Activated T-cell treated with anti-CD3 and anti-CD28 coated beads, Interleukin-2, amount 50 U/mL, for 1 hour (primary cell): ENCODE measurements around the gene BRIP1.
A peak's percentile ranks its signal among the peaks of the same experiment; 100 is the strongest.
"Not testable (repeated sequence)": the region's sequence is repeated elsewhere in the genome, so short reads cannot be mapped to it uniquely, and the experiment has no call there.

Source experiments
- DNase-seq: peaks from one replicate; pipeline ENCODE4 v3.0.0-alpha.2; 2020

BRIP1 gene

DNA sequence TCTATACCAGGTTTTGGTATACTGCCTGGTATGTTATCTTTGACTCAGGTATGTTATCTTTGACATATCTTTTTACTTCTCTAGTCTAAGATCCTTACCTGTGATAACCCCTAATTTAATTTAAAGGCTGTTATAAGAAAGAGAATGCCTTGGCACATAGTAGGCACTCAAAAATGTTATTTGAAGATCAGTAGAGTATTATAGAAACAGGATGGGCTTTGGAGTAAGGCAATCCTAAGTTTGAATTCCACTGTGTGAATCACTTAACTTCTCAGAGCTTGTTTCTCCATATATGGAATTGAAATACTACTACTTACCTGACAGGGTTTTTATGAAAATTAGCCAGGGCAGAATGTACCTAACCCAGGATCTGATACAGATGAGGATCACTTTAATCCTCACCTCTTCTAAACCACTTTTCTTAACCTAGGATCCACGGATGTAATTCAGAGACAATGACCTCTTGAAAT lies 1.2 kb downstream of the BRIP1 start:
- DNase-seq = no peak

DNA sequence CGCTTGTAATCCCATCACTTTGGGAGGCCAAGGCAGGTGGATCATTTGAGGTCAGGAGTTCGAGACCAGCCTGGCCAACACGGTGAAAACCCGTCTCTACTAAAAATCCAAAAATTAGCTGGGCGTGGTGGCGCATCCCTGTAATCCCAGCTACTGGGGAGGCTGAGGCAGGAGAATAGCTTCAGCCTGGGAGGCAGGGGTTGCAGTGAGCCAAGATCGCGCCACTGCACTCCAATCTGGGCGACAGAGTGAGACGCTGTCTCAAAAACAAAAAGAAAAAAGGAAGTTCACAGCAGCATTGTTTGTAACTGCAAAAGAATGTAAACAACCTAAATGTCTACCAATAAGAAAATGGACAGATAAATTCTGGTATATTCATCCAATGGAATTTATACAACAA lies 2.9 kb downstream of the BRIP1 start:
- not testable (repeated sequence) for DNase-seq

DNA sequence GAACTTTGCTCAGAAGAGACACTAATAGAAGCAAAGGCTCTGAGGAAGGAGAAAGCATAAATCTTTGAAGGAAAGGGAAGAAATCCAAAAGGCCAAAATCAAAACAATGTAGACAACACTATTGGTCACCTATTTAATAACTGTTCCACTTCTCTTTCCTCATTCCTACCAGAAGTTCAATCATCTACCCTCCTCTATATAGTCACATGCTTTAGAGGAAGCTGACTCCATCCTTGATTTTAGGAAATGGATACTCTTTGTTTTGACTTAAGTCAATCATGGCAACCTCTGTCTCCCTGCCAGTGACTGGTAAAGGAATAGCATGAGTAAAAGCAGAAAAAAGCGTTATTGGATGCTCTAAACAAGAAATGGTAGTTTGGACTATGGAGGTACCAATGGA lies 7.3 kb downstream of the BRIP1 start:
- DNase-seq = no peak

DNA sequence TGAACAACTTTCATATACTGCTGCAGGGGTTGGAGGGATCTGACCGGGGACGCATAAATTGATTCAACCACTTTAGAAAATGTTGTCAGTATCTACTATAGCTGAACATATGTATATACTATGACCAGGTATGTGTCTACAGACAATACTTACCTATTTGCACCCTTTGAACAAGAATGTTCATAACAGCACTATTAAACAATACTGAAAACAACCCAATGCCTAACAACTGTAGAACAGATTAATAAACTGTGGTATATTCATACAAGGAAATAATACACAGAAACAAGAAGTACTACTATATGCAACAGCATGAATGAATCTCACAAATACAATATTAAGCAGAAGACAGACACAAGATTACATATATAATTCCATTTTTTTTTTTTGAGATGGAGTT lies 10.5 kb downstream of the BRIP1 start:
- DNase-seq = no peak

DNA sequence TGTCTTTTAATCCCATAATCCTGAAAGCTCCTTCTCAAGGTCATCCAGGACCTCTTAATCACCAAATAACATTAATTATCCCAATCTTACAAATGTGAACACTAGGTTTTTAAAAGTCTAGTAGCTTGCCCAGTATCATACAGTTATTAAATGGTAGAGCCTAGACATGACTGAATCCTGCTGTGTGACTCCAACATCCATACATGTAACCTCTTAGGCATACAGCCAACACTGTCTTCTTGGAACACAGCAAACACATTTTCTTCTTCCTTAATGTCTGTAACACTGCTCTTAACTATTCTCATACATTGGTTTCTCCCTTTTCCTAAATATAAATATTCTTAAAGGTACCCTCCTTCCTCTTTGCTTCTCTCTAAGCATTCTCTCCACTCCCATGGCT lies 13.7 kb downstream of the BRIP1 start:
- DNase-seq = no peak

DNA sequence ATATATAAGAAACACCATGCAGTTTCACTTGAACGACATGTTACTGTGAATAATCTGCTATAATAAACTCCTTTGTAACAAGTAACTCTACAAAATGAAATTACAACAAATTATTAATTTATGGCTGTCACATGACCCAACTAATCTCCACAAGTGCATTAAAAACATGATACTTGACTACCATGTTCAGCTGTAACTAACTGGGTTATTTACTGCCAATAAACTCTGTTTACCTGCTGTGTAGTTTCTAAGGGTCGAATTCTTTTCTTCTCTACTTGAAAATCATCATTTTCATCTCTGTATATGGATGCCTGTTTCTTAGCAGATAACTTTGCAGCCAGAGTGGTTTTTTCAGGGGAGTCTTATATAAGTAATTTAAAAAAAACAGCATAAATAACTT lies 14.4 kb downstream of the BRIP1 start:
- DNase-seq = no peak

DNA sequence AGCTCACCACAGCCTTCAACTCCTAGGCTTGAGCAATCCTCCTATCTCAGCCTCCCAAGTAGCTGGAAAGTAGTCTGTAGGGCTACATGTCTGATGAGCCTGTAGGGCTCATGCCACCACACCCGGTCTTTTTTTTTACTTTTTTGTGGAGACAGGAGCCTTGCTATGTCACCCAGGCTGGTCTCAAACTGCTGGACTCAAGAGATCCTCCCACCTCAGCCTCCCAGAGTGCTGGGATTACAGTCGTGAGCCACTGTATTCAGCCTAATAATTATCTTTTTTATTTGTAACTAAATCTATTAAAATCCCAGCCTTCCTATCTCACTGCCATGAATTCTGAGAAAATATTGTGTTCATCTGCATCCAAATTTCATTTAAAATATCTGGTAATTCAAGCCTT lies 15.1 kb downstream of the BRIP1 start:
- no peak for DNase-seq

DNA sequence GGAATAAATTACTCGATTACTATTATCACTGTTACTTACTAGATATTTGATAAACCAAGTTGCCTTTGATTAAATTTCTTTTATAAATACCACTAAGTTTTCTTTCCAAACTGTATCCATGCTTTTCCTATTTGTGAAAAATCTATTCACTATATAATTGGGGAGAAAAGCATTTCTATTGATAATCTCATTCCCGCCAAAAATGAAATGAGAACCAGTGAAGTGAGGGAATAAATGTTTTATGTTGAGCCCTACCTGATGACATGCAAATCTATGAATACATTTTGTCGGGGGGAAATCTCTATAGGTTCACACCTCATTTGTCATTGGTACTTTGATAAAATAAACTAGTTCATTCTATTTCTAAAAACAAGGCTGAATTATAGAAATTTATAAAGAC lies 15.7 kb downstream of the BRIP1 start:
- DNase-seq = no peak

DNA sequence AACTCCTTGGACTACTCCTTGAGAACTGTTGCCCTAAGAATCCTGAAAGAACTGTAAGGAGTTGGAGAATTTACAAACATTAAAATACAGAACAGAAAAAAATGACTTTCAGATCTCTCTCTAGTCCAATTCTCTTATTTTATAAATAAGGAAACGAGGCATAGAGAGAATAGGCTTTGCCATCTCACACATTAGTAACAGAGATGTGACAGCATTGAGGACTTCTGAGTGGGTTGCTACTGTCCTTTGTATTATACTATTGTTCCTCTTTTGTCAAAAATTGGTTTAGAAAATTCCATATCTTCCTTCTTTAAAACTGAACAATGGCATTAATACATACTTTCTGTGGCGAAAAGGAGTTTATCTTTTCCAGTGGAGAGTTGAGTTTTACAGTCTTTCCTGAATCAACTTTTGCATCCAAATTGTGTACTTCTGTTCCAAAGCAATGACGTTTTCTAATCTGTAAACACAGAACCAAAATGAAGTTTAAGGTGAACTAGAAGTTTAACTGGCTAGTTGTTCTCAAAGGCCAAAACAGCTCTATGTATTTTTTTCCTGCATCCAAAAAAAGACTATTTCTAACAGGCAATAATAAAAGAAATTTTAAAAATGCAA lies 16.5 kb downstream of the BRIP1 start:
- no peak for DNase-seq

DNA sequence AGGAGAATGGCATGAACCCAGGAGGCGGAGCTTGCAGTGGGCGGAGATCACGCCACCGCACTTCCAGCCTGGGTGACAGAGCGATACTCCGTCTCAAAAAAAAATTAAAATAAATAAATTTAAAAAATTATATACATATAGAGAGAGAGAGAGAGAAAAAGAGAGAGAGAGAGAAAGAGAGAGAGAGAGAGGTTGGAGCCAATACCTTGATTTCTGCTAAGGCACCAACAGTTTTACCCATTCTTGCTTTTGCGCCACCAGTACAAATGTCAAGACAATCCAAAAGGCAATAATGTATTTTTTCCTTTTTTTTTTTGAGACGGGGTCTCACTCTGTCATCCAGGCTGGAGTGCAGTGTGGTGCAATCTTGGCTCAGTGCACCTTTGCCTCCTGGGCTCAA lies 17.2 kb downstream of the BRIP1 start:
- no peak for DNase-seq

DNA sequence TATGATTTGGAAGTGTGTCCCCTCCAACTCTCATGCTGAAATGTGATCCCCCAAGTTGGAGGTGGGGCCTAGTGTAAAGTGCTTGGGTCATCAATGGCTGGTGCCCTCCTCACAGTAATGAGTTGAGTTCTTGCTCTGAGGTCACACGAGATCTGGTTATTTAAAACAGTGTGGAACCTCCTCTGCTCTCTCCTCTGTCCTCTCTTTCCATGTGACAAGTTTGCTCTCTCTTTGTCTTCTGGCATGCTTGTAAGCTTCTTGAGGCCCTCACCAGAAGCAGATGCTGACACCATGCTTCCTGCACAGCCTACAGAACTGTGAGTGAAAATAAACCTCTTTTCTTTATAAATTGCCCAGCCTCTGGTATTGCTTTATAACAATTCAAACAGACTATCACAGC lies 19.9 kb downstream of the BRIP1 start:
- DNase-seq = no peak

DNA sequence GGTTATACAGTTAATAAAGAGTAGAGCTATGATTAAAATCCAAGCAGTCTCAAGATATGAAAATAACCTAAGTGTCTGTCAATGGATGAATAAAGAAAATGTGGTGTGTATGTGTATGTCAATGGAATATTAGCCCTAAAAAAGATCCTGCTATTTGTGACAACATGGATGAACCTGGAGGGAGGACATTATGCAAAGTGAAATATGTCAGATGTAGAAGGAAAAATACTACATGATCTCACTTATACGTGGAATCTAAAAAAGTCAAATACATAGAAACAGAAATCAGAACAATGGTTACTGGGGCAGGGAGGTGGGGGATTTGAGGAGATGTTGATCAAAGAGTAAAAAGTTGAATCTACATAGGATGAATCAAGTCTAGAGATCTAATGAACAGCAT lies 20.4 kb downstream of the BRIP1 start:
- no peak for DNase-seq

DNA sequence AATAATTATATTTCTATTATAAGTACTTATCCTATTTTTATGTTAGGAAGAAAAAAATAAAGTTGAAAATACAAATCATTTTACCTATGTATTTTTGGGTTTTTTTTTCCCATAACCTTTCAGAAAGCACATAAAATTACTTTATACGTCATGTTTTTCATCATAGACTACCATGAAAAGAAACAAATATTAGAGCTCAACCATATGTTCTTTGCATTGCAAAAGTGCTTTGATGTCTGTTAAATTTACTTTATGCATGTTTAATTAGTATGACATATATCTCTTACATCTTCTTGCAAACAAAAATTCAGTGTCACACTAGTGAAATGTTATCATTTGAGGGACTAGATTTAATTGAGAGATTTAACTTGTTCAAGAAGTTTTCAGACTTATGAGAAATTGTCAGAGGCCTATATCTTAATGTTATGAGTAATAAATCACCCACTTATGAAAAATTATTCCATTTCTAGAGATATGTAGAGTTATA lies 24.0 kb downstream of the BRIP1 start:
- no peak for DNase-seq

DNA sequence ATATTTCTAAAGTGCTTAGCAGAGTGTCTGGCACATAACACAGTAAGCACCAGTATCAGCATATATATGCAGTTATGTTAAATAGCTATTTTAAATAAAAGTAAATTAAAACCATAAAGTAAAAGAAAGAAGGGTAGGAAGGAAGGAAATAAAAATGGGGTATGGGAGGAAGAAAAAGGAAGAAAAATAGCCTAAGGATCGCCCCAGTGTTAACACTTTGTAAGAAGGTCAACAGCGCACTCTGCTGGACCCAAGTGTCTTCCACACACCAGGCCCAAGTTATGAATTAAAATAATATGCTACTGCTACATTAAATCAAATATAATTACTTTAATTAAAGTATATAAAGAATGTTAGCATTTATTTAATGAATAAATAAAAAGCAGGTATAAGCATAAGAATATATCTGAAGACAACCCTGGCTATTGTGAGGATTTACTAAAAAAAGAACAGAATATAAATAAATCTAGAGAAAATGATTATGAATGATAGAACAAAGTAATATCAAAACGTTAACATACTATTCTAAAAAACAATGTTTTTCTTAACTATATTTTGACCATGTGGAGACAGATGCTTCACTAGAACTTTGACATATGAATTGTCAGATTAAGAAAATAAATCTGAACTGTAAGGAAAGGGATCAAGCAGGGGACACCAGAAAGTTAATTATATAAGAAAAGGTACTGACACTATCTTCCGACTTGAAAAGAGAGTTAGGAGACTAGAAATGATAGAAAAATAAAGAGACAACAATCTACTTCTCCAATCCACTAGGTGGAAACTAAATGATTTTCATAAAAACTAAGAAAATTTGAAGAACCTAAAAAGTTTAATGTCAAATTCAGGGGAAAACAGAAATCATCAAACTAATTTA lies 25.9 kb downstream of the BRIP1 start:
- DNase-seq = peak; percentile 38

DNA sequence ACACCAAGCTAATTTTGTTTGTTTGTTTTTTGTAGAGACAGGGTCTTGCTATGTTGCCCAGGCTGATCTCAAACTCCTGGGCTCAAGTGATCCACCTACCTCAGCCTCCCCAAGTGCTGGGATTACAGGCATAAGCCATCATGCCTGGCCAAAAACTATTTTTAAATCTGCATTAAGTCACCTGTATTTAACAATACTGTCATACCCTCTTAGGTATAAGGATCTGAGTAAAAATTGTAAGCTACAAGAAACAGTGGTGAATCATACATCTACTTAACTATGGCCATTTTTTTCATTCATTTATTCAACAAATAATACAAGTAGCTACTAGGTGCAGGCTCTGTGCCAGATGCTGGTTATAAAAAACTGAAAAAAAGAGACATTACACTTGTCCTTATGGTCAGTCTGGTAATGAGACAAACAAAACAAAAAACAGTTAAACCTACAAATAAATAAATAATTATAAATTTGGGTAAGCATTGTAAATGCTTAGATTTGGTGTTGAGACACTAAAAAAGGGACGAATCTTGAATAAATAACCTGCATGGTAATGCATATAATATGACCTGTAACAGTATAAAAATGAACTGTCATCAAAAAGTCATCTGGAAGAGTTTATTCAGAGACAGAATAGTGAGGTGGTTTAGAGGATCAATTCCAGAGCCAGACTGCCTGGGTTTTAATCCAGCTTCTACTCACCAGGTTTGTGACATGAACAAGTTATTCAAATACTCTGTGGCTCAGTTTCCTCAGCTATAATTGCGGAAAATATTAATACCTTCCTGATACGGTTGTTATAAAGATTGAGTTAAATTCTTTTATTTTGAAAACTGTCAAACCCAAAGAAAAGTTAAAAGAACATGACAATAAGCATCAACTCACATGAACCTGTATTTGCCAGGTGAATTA lies 26.8 kb downstream of the BRIP1 start:
- DNase-seq = no peak

DNA sequence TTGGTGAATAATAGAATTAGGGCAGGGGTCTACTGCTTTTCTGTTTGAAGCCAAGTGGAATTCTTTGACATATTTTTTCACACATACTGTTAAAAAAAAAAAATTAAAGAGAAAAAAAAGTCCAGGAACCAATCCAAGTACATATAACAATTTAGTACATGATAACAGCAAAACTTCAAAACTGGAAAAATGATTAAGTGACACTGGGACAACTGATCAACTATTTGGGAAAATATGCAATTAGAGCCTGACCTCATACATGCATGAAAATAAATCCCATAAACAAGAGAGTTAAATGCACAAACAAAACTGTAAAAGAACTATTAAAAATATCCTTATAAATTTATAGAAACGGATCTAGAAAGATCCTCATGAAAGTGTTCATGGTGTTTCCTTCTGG lies 27.7 kb downstream of the BRIP1 start:
- DNase-seq = no peak

DNA sequence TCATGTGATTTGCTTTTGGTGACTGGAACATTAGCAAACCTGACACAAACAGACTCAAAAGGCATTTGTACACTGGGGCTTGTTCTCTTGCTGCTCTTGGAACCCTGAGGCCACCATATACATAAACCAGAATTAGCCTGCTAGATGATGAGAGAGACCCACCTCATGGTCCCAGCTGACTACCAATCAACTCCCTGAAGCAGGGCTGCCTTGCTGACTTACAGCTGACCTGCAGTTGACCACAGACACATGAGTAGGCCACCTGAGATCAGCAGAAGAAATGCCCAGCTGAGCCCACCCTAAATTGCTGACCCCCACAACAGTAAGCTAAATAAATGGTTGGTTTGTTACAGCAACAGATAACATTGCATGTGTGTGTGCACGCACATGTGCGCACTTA lies 28.7 kb downstream of the BRIP1 start:
- DNase-seq = no peak

DNA sequence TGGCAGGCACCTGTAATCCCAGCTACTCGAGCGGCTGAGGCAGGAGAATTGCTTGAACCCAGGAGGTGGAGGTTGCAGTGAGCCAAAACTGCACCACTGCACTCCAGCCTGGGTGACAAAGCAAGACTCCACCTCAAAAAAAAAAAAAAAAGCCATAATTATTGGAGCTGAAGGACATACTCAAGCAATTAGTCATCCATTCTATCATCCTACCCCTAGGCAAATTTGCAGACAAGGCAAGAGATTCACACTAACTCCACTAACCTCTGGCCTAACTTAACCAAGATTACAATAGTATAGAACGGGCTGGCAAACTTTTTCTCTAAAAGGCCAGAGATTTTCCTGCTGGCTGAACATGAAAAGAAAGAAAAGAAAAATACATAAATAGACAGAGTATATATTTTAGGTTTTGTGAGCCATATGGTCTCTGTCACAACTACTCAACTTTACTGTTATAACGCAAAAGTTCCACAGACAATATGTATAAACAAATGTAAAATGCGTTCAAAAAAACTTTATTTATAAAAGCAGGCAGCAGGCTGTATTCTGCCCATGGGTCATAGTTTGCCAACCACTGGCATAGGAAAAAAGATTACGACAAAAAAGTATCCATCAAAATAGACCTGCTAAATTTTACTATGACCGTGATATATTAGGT lies 29.7 kb downstream of the BRIP1 start:
- DNase-seq = no peak

DNA sequence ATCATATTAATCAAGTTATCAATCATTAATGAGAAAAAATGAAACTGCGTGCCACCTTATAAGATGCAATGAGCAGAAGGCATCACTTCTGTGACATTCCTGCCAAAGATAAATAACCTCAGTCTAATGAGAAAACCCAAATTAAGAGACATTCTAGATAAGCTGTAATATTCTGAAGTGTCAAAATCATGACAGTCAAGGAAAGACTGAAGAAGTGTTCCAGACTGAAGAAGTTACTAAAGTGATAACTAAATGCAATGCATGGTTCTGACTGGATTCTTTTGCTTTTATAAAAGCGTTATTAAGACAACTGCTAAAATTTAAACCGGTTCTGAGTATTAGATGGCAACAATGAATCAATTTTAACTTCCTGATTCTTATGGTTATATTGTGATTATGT lies 30.9 kb downstream of the BRIP1 start:
- no peak for DNase-seq

DNA sequence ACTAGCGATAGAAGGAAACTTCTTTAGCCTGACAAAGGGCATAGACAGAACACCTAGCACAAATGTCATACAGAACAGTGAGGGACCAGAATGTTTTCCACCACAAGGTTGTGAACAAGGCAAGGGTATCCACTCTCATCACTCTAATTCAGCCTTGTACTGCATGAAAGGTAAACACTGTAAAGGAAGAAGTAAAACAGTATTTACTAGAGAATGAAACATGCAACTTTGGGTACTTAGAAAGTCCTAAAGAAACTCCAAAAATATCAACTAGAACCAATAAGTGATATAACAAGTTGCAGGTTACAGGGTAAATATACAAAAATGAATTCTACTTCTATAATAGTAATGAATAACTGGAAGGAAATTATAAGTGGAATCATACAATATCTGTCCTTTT lies 32.2 kb downstream of the BRIP1 start:
- DNase-seq = no peak

DNA sequence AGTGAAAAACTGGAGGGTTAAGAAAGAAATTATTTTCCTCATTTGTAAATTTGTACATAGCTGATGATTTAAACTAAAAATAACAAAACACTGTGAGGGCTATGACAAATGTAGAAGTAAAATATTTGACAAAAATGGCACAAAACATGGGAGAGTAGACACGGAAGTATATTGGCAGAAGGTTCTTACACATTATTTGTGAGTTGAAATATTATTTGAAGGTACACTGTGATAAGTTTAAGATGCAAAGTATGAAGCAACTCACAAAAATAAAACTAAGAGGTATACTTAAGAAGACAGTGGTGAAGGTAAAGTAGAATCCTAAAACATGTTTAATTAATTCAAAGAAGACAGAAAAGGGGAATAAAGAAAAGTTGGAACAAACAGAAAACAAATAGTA lies 34.6 kb downstream of the BRIP1 start:
- no peak for DNase-seq

DNA sequence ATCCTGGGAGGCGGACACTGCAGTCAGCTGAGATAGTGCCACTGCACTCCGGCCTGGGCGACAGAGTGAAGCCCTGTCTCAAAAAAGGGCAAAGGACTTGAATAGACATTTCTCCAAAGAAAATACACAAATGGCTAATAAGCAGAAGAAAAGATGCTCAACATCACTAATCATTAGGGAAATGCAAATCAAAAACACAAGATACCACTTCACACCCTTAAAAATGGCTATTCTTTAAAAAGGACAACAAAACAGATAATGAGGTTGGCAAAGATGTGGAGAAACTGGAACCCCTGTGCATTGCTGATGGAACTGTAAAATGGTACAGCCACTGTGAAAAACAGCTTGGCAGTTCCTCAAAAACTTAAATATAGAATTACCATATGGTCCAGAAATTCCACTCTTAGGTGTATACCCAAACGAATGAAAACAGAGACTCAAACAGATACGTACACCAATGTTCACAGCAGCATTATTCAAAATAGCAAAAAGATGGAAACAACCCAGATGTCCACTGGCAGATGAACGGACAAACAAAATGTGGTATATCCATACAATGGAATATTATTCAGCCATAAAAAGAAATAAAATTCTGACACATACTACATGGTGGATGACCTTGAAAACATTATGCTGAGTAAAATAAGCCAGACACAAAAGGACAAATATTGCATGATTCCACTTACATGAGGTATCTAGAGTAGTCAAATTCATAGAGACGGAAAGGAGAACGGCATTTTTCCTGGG lies 35.5 kb downstream of the BRIP1 start:
- no peak for DNase-seq
